DOHH2 (cell line): Measurements from ENCODE around the gene RRAS.

Experiments used
- EZH2phosphoT487 ChIP-seq: fragments of 200-600 bp; sonication (generic); IDR thresholded peaks from 2 replicates; pipeline ENCODE4 v1.6.1; 2017; ENCODE audit warnings: borderline replicate concordance, mild to moderate bottlenecking, antibody characterized with exemption, low read length, moderate library complexity, mixed read lengths
- TF ChIP-seq, protein P1 (sequence below): fragments of 200-600 bp; sonication (generic); IDR thresholded peaks from one replicate; pipeline ENCODE4 v1.5.1; 2014; ENCODE audit warnings: antibody characterized with exemption, mild to moderate bottlenecking, low read depth, low read length; ENCODE audit not compliant: poor library complexity, severe bottlenecking

DNA sequence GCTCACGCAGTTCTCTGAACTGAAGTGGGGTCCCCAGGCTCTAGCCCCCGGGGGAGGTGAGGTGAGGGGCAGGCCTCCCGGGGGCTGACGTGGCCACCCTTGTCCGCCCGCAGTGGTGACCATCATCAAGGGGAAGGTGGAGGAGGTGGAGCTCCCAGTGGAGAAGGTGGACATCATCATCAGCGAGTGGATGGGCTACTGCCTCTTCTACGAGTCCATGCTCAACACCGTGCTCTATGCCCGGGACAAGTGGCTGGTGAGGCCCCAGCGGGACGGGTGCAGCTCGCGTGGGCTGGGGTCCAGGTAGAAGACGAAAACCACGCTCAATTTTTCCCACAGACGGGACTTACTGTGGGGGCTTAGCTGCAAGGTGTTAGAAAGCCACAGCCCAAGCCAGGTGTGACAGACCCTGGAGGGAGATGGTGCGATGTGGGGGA lies 43.9 kb upstream of the RRAS start:
- TF ChIP-seq EZH2phosphoT487: no peak
- TF ChIP-seq, protein P1, sequence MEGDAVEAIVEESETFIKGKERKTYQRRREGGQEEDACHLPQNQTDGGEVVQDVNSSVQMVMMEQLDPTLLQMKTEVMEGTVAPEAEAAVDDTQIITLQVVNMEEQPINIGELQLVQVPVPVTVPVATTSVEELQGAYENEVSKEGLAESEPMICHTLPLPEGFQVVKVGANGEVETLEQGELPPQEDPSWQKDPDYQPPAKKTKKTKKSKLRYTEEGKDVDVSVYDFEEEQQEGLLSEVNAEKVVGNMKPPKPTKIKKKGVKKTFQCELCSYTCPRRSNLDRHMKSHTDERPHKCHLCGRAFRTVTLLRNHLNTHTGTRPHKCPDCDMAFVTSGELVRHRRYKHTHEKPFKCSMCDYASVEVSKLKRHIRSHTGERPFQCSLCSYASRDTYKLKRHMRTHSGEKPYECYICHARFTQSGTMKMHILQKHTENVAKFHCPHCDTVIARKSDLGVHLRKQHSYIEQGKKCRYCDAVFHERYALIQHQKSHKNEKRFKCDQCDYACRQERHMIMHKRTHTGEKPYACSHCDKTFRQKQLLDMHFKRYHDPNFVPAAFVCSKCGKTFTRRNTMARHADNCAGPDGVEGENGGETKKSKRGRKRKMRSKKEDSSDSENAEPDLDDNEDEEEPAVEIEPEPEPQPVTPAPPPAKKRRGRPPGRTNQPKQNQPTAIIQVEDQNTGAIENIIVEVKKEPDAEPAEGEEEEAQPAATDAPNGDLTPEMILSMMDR: no peak
